Mucosa of rectum (tissue), 2 donors: ENCODE measurements around the gene PDE3A.

ENCODE experiments used
- H3K27ac ChIP-seq, 2 donors: one replicate each; pipeline ENCODE4 v1.7.0; 2013; ENCODE audit warnings: inconsistent platforms in 2 of 2, low read depth in 2 of 2, low read length in 2 of 2
- H3K27me3 ChIP-seq, 2 donors: one replicate each; pipeline ENCODE4 v1.7.0; 2013; ENCODE audit warnings: low read length in 2 of 2; ENCODE audit not compliant: control insufficient read depth in 2 of 2, insufficient read depth in 2 of 2
- H3K36me3 ChIP-seq, 2 donors: one replicate each; pipeline ENCODE4 v1.7.0; 2013; ENCODE audit warnings: low read length in 2 of 2; ENCODE audit not compliant: control insufficient read depth in 2 of 2, insufficient read depth in 2 of 2
- H3K4me1 ChIP-seq, 2 donors: one replicate each; pipeline ENCODE4 v1.7.0; 2013; ENCODE audit warnings: low read length in 2 of 2, mild to moderate bottlenecking in 1 of 2; ENCODE audit not compliant: control insufficient read depth in 2 of 2, insufficient read depth in 2 of 2
- H3K4me3 ChIP-seq, 2 donors: one replicate each; pipeline ENCODE4 v1.7.0; 2013; ENCODE audit warnings: low read length in 2 of 2
- H3K9ac ChIP-seq, 2 donors: one replicate each; pipeline ENCODE4 v1.7.0; 2013; ENCODE audit warnings: low read length in 2 of 2, low read depth in 1 of 2, mild to moderate bottlenecking in 1 of 2
- H3K9me3 ChIP-seq, 2 donors: one replicate each; pipeline ENCODE4 v1.7.0; 2013; ENCODE audit warnings: low read length in 2 of 2; ENCODE audit not compliant: control insufficient read depth in 2 of 2
- donor health status: healthy.
- donor health status: Normal muscosa, but diverticular disease.

Gene PDE3A

GRCh38 chr12:20446836-20447235 lies 78.5 kb downstream of the PDE3A start:
- Histone ChIP-seq H3K4me3 (no peak overlapping the region), H3K27me3 (no peaks in the 10 kb centered on the region), H3K36me3 (peaks cover 0 to 10% of the 10 kb centered on the region in 2 donors), H3K27ac (no peak overlapping the region), H3K9me3 (no peaks in the 10 kb centered on the region), H3K4me1 (peaks cover 0 to 8% of the 10 kb centered on the region in 2 donors), H3K9ac (no peak overlapping the region)

GRCh38 chr12:20448781-20449180 lies 80.4 kb downstream of the PDE3A start:
- Histone ChIP-seq H3K27me3 (no peaks in the 10 kb centered on the region), H3K36me3 (peaks cover 0 to 10% of the 10 kb centered on the region in 2 donors), H3K4me1 (peaks cover 0 to 11% of the 10 kb centered on the region in 2 donors), H3K4me3 (no peak overlapping the region), H3K9me3 (no peaks in the 10 kb centered on the region), H3K9ac (no peak overlapping the region), H3K27ac (no peak overlapping the region)

GRCh38 chr12:20450591-20451180 lies 82.3 kb downstream of the PDE3A start:
- Histone ChIP-seq H3K36me3 (peaks cover 0 to 10% of the 10 kb centered on the region in 2 donors), H3K9ac (no peak overlapping the region), H3K27ac (no peak overlapping the region), H3K9me3 (no peaks in the 10 kb centered on the region), H3K27me3 (no peaks in the 10 kb centered on the region), H3K4me3 (no peak overlapping the region), H3K4me1 (peaks cover 0 to 3% of the 10 kb centered on the region in 2 donors)

GRCh38 chr12:20451761-20452160 lies 83.4 kb downstream of the PDE3A start:
- Histone ChIP-seq H3K9ac (no peak overlapping the region), H3K9me3 (no peaks in the 10 kb centered on the region), H3K27me3 (no peaks in the 10 kb centered on the region), H3K36me3 (peaks cover 0 to 4% of the 10 kb centered on the region in 2 donors), H3K4me3 (no peak overlapping the region), H3K27ac (no peak overlapping the region), H3K4me1 (peaks cover 3 to 5% of the 10 kb centered on the region in 2 donors)

- no peak overlapping the region for H3K27ac ChIP-seq
- H3K4me3 ChIP-seq, result no peak overlapping the region
- H3K27me3 ChIP-seq, result no peaks in the 10 kb centered on the region
- H3K36me3 ChIP-seq, result peaks cover 0 to 4% of the 10 kb centered on the region in 2 donors
- no peak overlapping the region for H3K9ac ChIP-seq
- peaks cover 3 to 6% of the 10 kb centered on the region in 2 donors for H3K4me1 ChIP-seq
- no peaks in the 10 kb centered on the region for H3K9me3 ChIP-seq
Observed at GRCh38 chr12:20452496-20453010, 84.2 kb downstream of the PDE3A start.

GRCh38 chr12:20453756-20454310 lies 85.5 kb downstream of the PDE3A start:
- H3K4me3 ChIP-seq, result no peak overlapping the region
- peaks cover 3 to 6% of the 10 kb centered on the region in 2 donors for H3K4me1 ChIP-seq
- H3K27me3 ChIP-seq, result no peaks in the 10 kb centered on the region
- H3K36me3 ChIP-seq, result peaks cover 0 to 4% of the 10 kb centered on the region in 2 donors
- H3K9me3 ChIP-seq, result no peaks in the 10 kb centered on the region
- no peak overlapping the region for H3K9ac ChIP-seq
- no peak overlapping the region for H3K27ac ChIP-seq

- Histone ChIP-seq H3K36me3 (peaks cover 0 to 4% of the 10 kb centered on the region in 2 donors), H3K9ac (no peak overlapping the region), H3K4me1 (peaks cover 3 to 6% of the 10 kb centered on the region in 2 donors), H3K4me3 (no peak overlapping the region), H3K27me3 (no peaks in the 10 kb centered on the region), H3K27ac (no peak overlapping the region), H3K9me3 (no peaks in the 10 kb centered on the region)
Observed at GRCh38 chr12:20455001-20455706, 86.8 kb downstream of the PDE3A start.

GRCh38 chr12:20457582-20457981 lies 89.2 kb downstream of the PDE3A start:
- Histone ChIP-seq H3K36me3 (no peaks in the 10 kb centered on the region), H3K27me3 (no peaks in the 10 kb centered on the region), H3K4me1 (peaks cover 3 to 6% of the 10 kb centered on the region in 2 donors), H3K9me3 (no peaks in the 10 kb centered on the region), H3K9ac (no peak overlapping the region), H3K4me3 (no peak overlapping the region), H3K27ac (no peak overlapping the region)

- Histone ChIP-seq H3K36me3 (no peaks in the 10 kb centered on the region), H3K4me1 (peaks cover 3% of the 10 kb centered on the region in 2 donors), H3K9ac (no peak overlapping the region), H3K27me3 (no peaks in the 10 kb centered on the region), H3K9me3 (no peaks in the 10 kb centered on the region), H3K4me3 (no peak overlapping the region), H3K27ac (no peak overlapping the region)
Observed at GRCh38 chr12:20458011-20458410, 89.7 kb downstream of the PDE3A start.

GRCh38 chr12:20459920-20460319 lies 91.6 kb downstream of the PDE3A start:
- no peaks in the 10 kb centered on the region for H3K9me3 ChIP-seq
- peaks cover 3% of the 10 kb centered on the region in 2 donors for H3K4me1 ChIP-seq
- no peak overlapping the region for H3K9ac ChIP-seq
- H3K27me3 ChIP-seq, result no peaks in the 10 kb centered on the region
- no peaks in the 10 kb centered on the region for H3K36me3 ChIP-seq
- no peak overlapping the region for H3K27ac ChIP-seq
- no peak overlapping the region for H3K4me3 ChIP-seq
